Activated T-helper 17 cell treated with anti-CD3 and anti-CD28 coated beads, Interleukin-2, amount 50 U/mL, for 72 hours (primary cell): Measurements from ENCODE around the gene KANSL1L. TPM values are rescaled to one million over a fixed set of nuclear protein-coding genes. Genes with fewer than 3 reads are reported as not detected.

Experiments
- ATAC-seq: fragments of 150-1000 bp; cut with Tn5 transposase; replicated peaks from 2 replicates; pipeline ENCODE4 v1.10.0; 2021; ENCODE audit warnings: mild to moderate bottlenecking, moderate library complexity
- H3K27ac Mint-ChIP-seq: one replicate; pipeline ENCODE4 v1.8.0; 2022; ENCODE audit warnings: mixed read lengths
- H3K27me3 Mint-ChIP-seq: one replicate; pipeline ENCODE4 v1.8.0; 2022; ENCODE audit warnings: mixed read lengths
- H3K36me3 Mint-ChIP-seq: one replicate; pipeline ENCODE4 v1.8.0; 2022; ENCODE audit warnings: low read depth, mild to moderate bottlenecking, mixed read lengths
- H3K4me1 Mint-ChIP-seq: one replicate; pipeline ENCODE4 v1.8.0; 2022; ENCODE audit warnings: mixed read lengths
- H3K4me3 Mint-ChIP-seq: one replicate; pipeline ENCODE4 v1.8.0; 2022; ENCODE audit warnings: mild to moderate bottlenecking, mixed read lengths
- H3K9me3 Mint-ChIP-seq: one replicate; pipeline ENCODE4 v1.8.0; 2022; ENCODE audit warnings: mixed read lengths
- total RNA-seq, 2 donors: library from RNA; stranded (reverse); gene quantifications; one replicate each; pipeline ENCODE4 v1.2.3, GENCODE V29; 2022

Gene KANSL1L
- 10 to 100 TPM in 1 of 2 donors, 1 to 10 TPM in 1; 4.3 to 10.3 TPM for total RNA-seq

GRCh38 chr2:210171309-210172218 lies at the start of gene KANSL1L:
Gene KANSL1L (minus strand): TSS chr2:210171409. CDS start chr2:210154582, 16,827 bp downstream.
- peak within 1 kb of the TSS; percentile 99 for H3K4me3 Mint-ChIP-seq
- peaks cover 10% of the 10 kb centered on the region for H3K36me3 Mint-ChIP-seq
- H3K27ac Mint-ChIP-seq = peak within 1 kb of the TSS; percentile 100
- ATAC-seq = peak; percentile 83
- peaks cover 10% of the 10 kb centered on the region for H3K4me1 Mint-ChIP-seq
- H3K27me3 Mint-ChIP-seq = peaks cover 3% of the 10 kb centered on the region
- H3K9me3 Mint-ChIP-seq = no peaks in the 10 kb centered on the region

- Mint-ChIP-seq H3K4me1 (no peaks in the 10 kb centered on the region), H3K36me3 (no peaks in the 10 kb centered on the region), H3K27ac (no peak overlapping the region), H3K9me3 (no peaks in the 10 kb centered on the region), H3K4me3 (no peak overlapping the region), H3K27me3 (peaks cover 6% of the 10 kb centered on the region)
- ATAC-seq = no peak
Observed at GRCh38 chr2:210215120-210215519, 43.9 kb upstream of the KANSL1L start.

GRCh38 chr2:210210185-210210584 lies 39.0 kb upstream of the KANSL1L start:
- no peak for ATAC-seq
- no peaks in the 10 kb centered on the region for H3K9me3 Mint-ChIP-seq
- H3K4me1 Mint-ChIP-seq = no peaks in the 10 kb centered on the region
- H3K27me3 Mint-ChIP-seq = peaks cover 13% of the 10 kb centered on the region
- H3K36me3 Mint-ChIP-seq = no peaks in the 10 kb centered on the region
- no peak overlapping the region for H3K27ac Mint-ChIP-seq
- no peak overlapping the region for H3K4me3 Mint-ChIP-seq

- Mint-ChIP-seq H3K27me3 (peaks cover 16% of the 10 kb centered on the region), H3K27ac (no peak overlapping the region), H3K36me3 (no peaks in the 10 kb centered on the region), H3K4me3 (no peak overlapping the region), H3K4me1 (no peaks in the 10 kb centered on the region), H3K9me3 (no peaks in the 10 kb centered on the region)
- ATAC-seq = no peak
Observed at GRCh38 chr2:210207929-210208328, 36.7 kb upstream of the KANSL1L start.

GRCh38 chr2:210203558-210203957 lies 32.3 kb upstream of the KANSL1L start:
- no peak overlapping the region for H3K27ac Mint-ChIP-seq
- H3K4me3 Mint-ChIP-seq = no peak overlapping the region
- H3K4me1 Mint-ChIP-seq = no peaks in the 10 kb centered on the region
- no peaks in the 10 kb centered on the region for H3K36me3 Mint-ChIP-seq
- H3K27me3 Mint-ChIP-seq = peaks cover 23% of the 10 kb centered on the region
- ATAC-seq = no peak
- no peaks in the 10 kb centered on the region for H3K9me3 Mint-ChIP-seq

- Mint-ChIP-seq H3K4me3 (no peak overlapping the region), H3K36me3 (no peaks in the 10 kb centered on the region), H3K4me1 (no peaks in the 10 kb centered on the region), H3K9me3 (no peaks in the 10 kb centered on the region), H3K27ac (no peak overlapping the region), H3K27me3 (peaks cover 23% of the 10 kb centered on the region)
- ATAC-seq = no peak
Observed at GRCh38 chr2:210203147-210203546, 31.9 kb upstream of the KANSL1L start.

- Mint-ChIP-seq H3K4me3 (no peak overlapping the region), H3K36me3 (no peaks in the 10 kb centered on the region), H3K27me3 (peaks cover 10% of the 10 kb centered on the region), H3K9me3 (no peaks in the 10 kb centered on the region), H3K4me1 (no peaks in the 10 kb centered on the region), H3K27ac (no peak overlapping the region)
- no peak for ATAC-seq
Observed at GRCh38 chr2:210199854-210200253, 28.6 kb upstream of the KANSL1L start.

GRCh38 chr2:210199186-210199765 lies 28.1 kb upstream of the KANSL1L start:
- ATAC-seq = no peak

GRCh38 chr2:210198326-210198725 lies 27.1 kb upstream of the KANSL1L start:
- Mint-ChIP-seq H3K4me1 (no peaks in the 10 kb centered on the region), H3K9me3 (no peaks in the 10 kb centered on the region), H3K27me3 (peaks cover 10% of the 10 kb centered on the region), H3K36me3 (no peaks in the 10 kb centered on the region), H3K4me3 (no peak overlapping the region), H3K27ac (no peak overlapping the region)
- ATAC-seq = no peak

More at GRCh38 chr2:210199186-210199765, 28.1 kb upstream of the KANSL1L start:
- H3K4me3 Mint-ChIP-seq = no peak overlapping the region
- no peak overlapping the region for H3K27ac Mint-ChIP-seq
- no peaks in the 10 kb centered on the region for H3K4me1 Mint-ChIP-seq
- H3K27me3 Mint-ChIP-seq = peaks cover 10% of the 10 kb centered on the region
- no peaks in the 10 kb centered on the region for H3K9me3 Mint-ChIP-seq
- H3K36me3 Mint-ChIP-seq = no peaks in the 10 kb centered on the region

- Mint-ChIP-seq H3K27me3 (peaks cover 5% of the 10 kb centered on the region), H3K27ac (no peak overlapping the region), H3K4me1 (no peaks in the 10 kb centered on the region), H3K4me3 (no peak overlapping the region), H3K36me3 (no peaks in the 10 kb centered on the region), H3K9me3 (no peaks in the 10 kb centered on the region)
- no peak for ATAC-seq
Observed at GRCh38 chr2:210197720-210198119, 26.5 kb upstream of the KANSL1L start.

GRCh38 chr2:210195101-210195852 lies 24.1 kb upstream of the KANSL1L start:
- H3K27me3 Mint-ChIP-seq = no peaks in the 10 kb centered on the region
- no peak for ATAC-seq
- H3K9me3 Mint-ChIP-seq = no peaks in the 10 kb centered on the region
- no peaks in the 10 kb centered on the region for H3K4me1 Mint-ChIP-seq
- H3K4me3 Mint-ChIP-seq = no peak overlapping the region
- no peaks in the 10 kb centered on the region for H3K36me3 Mint-ChIP-seq
- no peak overlapping the region for H3K27ac Mint-ChIP-seq

GRCh38 chr2:210190345-210190744 lies 19.1 kb upstream of the KANSL1L start:
- H3K27me3 Mint-ChIP-seq = peaks cover 8% of the 10 kb centered on the region
- no peak overlapping the region for H3K4me3 Mint-ChIP-seq
- no peaks in the 10 kb centered on the region for H3K9me3 Mint-ChIP-seq
- no peaks in the 10 kb centered on the region for H3K4me1 Mint-ChIP-seq
- ATAC-seq = no peak
- H3K36me3 Mint-ChIP-seq = no peaks in the 10 kb centered on the region
- no peak overlapping the region for H3K27ac Mint-ChIP-seq

GRCh38 chr2:210189452-210190138 lies 18.4 kb upstream of the KANSL1L start:
- no peak for ATAC-seq
- Mint-ChIP-seq H3K36me3 (peaks cover 5% of the 10 kb centered on the region), H3K4me1 (no peaks in the 10 kb centered on the region)

GRCh38 chr2:210188755-210189154 lies 17.5 kb upstream of the KANSL1L start:
- no peak for ATAC-seq
- no peak overlapping the region for H3K4me3 Mint-ChIP-seq
- H3K27ac Mint-ChIP-seq = no peak overlapping the region
- peaks cover 14% of the 10 kb centered on the region for H3K9me3 Mint-ChIP-seq
- H3K4me1 Mint-ChIP-seq = no peaks in the 10 kb centered on the region
- H3K27me3 Mint-ChIP-seq = peaks cover 16% of the 10 kb centered on the region
- H3K36me3 Mint-ChIP-seq = peaks cover 5% of the 10 kb centered on the region

More at GRCh38 chr2:210189452-210190138, 18.4 kb upstream of the KANSL1L start:
- H3K4me3 Mint-ChIP-seq = no peak overlapping the region
- H3K9me3 Mint-ChIP-seq = peaks cover 6% of the 10 kb centered on the region
- no peak overlapping the region for H3K27ac Mint-ChIP-seq
- peaks cover 11% of the 10 kb centered on the region for H3K27me3 Mint-ChIP-seq
